GM23248 (cell line): ENCODE measurements around the gene FLT1. TPM values are rescaled to one million over a fixed set of nuclear protein-coding genes. Genes with fewer than 3 reads are reported as not detected.

Experiments used
- DNase-seq: peaks from one replicate; pipeline ENCODE4 v3.0.0-alpha.2; 2015
- H2AFZ ChIP-seq: fragments of 200-600 bp; sonication (generic); 2 replicates; pipeline ENCODE4 v1.6.1; 2016; ENCODE audit warnings: antibody characterized with exemption
- H3F3A ChIP-seq: fragments of 200-600 bp; sonication (generic); 2 replicates; pipeline ENCODE4 v1.6.1; 2016; ENCODE audit warnings: mild to moderate bottlenecking, antibody characterized with exemption, mixed run types; ENCODE audit not compliant: insufficient read depth
- H3K27ac ChIP-seq: fragments of 200-600 bp; sonication (generic); 2 replicates; pipeline ENCODE4 v1.5.1; 2016; ENCODE audit warnings: mild to moderate bottlenecking
- H3K27me3 ChIP-seq: fragments of 200-600 bp; sonication (generic); replicated peaks from 2 replicates; pipeline ENCODE4 v1.6.1; 2016; ENCODE audit warnings: mild to moderate bottlenecking; ENCODE audit not compliant: insufficient read depth
- H3K36me3 ChIP-seq: fragments of 200-600 bp; sonication (generic); 2 replicates; pipeline ENCODE4 v1.6.1; 2016; ENCODE audit warnings: low read depth, mild to moderate bottlenecking
- H3K4me1 ChIP-seq: fragments of 200-600 bp; sonication (generic); 2 replicates; pipeline ENCODE4 v1.6.1; 2016; ENCODE audit warnings: mild to moderate bottlenecking; ENCODE audit not compliant: insufficient read depth
- H3K4me2 ChIP-seq: fragments of 200-600 bp; sonication (generic); one replicate; pipeline ENCODE4 v1.6.1; 2016; ENCODE audit warnings: mild to moderate bottlenecking; ENCODE audit not compliant: unreplicated experiment
- H3K4me3 ChIP-seq: fragments of 200-600 bp; sonication (generic); 2 replicates; pipeline ENCODE4 v1.5.1; 2016; ENCODE audit warnings: mild to moderate bottlenecking
- H3K79me2 ChIP-seq: fragments of 200-600 bp; sonication (generic); 2 replicates; pipeline ENCODE4 v1.6.1; 2016; ENCODE audit warnings: mild to moderate bottlenecking; ENCODE audit not compliant: insufficient read depth
- H3K9ac ChIP-seq: fragments of 200-600 bp; sonication (generic); 2 replicates; pipeline ENCODE4 v1.6.1; 2016; ENCODE audit warnings: mild to moderate bottlenecking
- H3K9me2 ChIP-seq: fragments of 200-600 bp; sonication (generic); 2 replicates; pipeline ENCODE4 v1.6.1; 2016; ENCODE audit warnings: mixed run types, mild to moderate bottlenecking, moderate library complexity; ENCODE audit not compliant: insufficient read depth
- H3K9me3 ChIP-seq: fragments of 200-600 bp; sonication (generic); one replicate; pipeline ENCODE4 v1.6.1; 2017; ENCODE audit warnings: low read depth
- H4K20me1 ChIP-seq: fragments of 200-600 bp; sonication (generic); 2 replicates; pipeline ENCODE4 v1.6.0; 2016; ENCODE audit not compliant: insufficient read depth
- EZH2 ChIP-seq: fragments of 200-600 bp; sonication (generic); IDR thresholded peaks from 2 replicates; pipeline ENCODE4 v1.6.1; 2018; ENCODE audit warnings: antibody characterized with exemption, mild to moderate bottlenecking; ENCODE audit not compliant: insufficient read depth, poor library complexity, severe bottlenecking
- EZH2phosphoT487 ChIP-seq: fragments of 200-600 bp; sonication (generic); IDR thresholded peaks from 2 replicates; pipeline ENCODE4 v1.6.1; 2018; ENCODE audit warnings: antibody characterized with exemption, moderate library complexity, mild to moderate bottlenecking, low read depth; ENCODE audit not compliant: insufficient read depth
- WGBS, 2 experiments: methylation state at CpG; one replicate each; pipeline ENCODE4 v1.1.6; 2015 to 2017; ENCODE audit warnings: low lambda C conversion rate in 2 of 2, low coverage in 1 of 2; ENCODE audit errors: missing lambda C conversion rate in 2 of 2; 5-methylcytosine and 5-hydroxymethylcytosine counted together
- in situ Hi-C: fragments of 300-500 bp; cut with MboI; formaldehyde crosslinking; loops from 2 replicates; pipeline ENCODE4 v1.15.0; 2020
- polyA plus RNA-seq: library from polyadenylated mRNA; unstranded; fragments of >200 nt; fragmentation: Nextera tagmentation; extraction: Ambion mirVana; gene quantifications from 2 replicates; pipeline ENCODE4 v1.2.1, GENCODE V29; 2016
- total RNA-seq: library from RNA; depleted of rRNA; stranded (reverse); fragments of >200 nt; shearing (Covaris generic); gene quantifications from 2 replicates; pipeline ENCODE4 v1.2.3, GENCODE V29; 2014

FLT1 gene
- total and polyA plus RNA-seq, 2 experiments from 2014 or later: 12.9 to 18.6 TPM

DNA sequence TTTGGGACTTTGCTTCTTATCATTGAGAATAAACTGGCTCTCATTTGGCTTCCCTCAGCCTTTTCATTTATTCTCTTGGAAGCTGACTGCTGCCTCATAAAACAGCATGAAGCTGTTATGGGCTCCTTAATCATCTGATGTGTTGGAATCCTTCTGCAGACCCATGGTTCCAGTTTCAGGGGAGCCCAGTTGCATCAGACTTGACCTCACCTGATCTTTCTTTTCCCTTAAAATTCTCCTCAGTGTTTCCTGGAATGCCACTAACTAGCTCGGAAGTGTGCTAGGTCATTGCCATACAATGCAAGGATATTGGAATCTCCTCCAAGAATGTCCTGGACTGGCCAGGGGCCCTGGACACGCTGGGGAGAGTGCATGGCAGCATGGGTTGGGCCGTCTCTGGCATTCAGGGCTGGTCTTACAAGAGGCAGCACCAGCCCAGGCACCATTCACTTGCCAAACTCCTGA is 158.7 kb downstream of the FLT1 start:
- in situ Hi-C loops: no loop called here

DNA sequence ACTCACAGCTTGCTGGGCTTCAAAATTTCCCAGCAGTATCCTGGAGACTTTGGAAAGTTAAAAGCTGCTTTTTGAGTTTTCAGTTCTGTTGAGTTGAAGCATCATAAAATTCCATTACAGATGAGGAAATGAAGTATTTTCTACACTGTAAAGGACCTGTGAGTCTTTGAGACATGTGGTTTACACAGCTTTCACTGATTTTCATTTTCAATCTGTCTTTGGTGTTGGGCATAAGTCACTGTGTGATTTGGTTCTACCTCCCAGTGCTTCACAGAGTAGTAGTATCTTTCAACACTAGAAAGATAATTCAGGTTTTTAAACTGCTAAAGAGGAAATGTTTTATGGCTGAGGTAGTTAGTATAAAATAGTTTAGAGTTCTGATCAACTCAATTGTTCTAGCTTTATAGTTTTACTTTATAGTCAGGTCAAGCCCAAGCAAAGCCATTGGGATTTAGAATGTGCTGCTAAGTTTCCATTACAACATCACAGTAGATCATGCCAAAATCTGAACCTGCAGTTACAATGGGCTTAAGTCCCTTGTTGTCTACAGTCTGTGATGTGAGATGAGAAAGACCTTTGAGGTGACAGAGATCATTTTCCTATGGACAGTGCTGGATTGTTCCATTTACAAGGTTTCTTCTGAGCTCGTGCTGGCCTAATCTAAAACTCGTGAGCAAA is 161.6 kb downstream of the FLT1 start:
- Histone ChIP-seq H3K9ac (no peak overlapping the region), H3K4me2 (no peak overlapping the region), H3K9me3 (no peaks in the 10 kb centered on the region), H3K4me3 (no peak overlapping the region), H4K20me1 (no peaks in the 10 kb centered on the region), H3K4me1 (peaks cover 35% of the 10 kb centered on the region), H3K36me3 (no peaks in the 10 kb centered on the region), H3K27ac (no peak overlapping the region), H2AFZ (no peak overlapping the region), H3K27me3 (no peaks in the 10 kb centered on the region), H3K79me2 (no peaks in the 10 kb centered on the region), H3K9me2 (no peaks in the 10 kb centered on the region), H3F3A (peaks cover 30% of the 10 kb centered on the region)
- TF ChIP-seq EZH2 (no peak), EZH2phosphoT487 (no peak)
- in situ Hi-C loops: no loop called here
- no peak for DNase-seq
- 97 to 100% methylated on average over 2 of the region's 2 CpGs for WGBS, 2 experiments

More for the DNA sequence above, 158.7 kb downstream of the FLT1 start:
- Histone ChIP-seq H3K4me3 (no peak overlapping the region), H2AFZ (no peak overlapping the region), H3F3A (peaks cover 42% of the 10 kb centered on the region), H3K27me3 (no peaks in the 10 kb centered on the region), H3K9ac (no peak overlapping the region), H3K9me2 (no peaks in the 10 kb centered on the region), H3K27ac (no peak overlapping the region), H3K79me2 (no peaks in the 10 kb centered on the region), H4K20me1 (no peaks in the 10 kb centered on the region), H3K36me3 (no peaks in the 10 kb centered on the region), H3K9me3 (no peaks in the 10 kb centered on the region), H3K4me2 (no peak overlapping the region), H3K4me1 (peaks cover 52% of the 10 kb centered on the region)
- DNase-seq: no peak
- WGBS, 2 experiments: 29 to 37% methylated on average over 3 of the region's 3 CpGs
- TF ChIP-seq EZH2 (no peak), EZH2phosphoT487 (no peak)

DNA sequence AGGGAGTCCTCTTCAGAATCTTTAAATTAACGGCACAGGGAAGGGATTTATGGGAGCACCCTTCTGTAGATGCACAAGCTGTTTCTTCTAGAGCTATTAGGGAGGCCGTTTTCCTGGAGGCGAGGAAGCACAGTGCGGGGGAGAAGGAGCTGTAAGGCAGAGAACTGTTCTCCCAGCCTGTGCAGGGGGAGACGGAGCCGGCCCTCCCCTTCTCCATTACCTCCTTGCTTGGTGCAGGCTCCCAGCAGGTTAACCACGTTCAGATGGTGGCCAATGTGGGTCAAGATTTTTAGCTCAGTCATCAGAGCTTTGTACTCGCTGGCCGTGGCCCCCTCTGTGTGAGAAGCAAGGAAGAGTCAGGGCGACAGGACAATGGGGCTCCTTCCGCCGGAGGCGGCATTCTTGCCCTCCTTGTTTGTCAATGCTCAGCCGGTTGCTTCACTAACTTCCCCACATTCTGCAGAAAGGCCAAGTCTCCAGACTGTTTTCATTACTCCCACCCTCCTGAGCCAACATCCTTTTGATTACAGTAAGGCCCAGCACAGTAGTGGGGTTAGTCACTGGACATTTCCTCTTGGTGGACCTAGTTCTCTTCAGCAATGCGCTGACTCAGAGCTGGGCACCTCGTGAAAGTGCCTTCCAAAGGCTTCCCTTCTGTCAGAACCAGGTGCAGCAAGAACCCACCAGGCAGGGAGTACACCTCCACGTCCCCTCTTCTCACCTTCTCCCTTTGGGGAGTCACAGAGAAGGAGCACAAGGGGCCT is 165.4 kb downstream of the FLT1 start:
- in situ Hi-C loops: loop anchor here (10.0 kb wide), 1 partner anchor 465 kb away; no protein-coding TSS in a partner anchor
- no peak for TF ChIP-seq EZH2
- 0 out of 2 replicates have a peak, but pooled peaks have one; percentile 34 for TF ChIP-seq EZH2phosphoT487
- H3K79me2 ChIP-seq: no peaks in the 10 kb centered on the region
- peaks cover 28% of the 10 kb centered on the region for H3K4me1 ChIP-seq
- no peaks in the 10 kb centered on the region for H3K36me3 ChIP-seq
- no peaks in the 10 kb centered on the region for H3K27me3 ChIP-seq
- H2AFZ ChIP-seq: peak overlapping the region; percentile 6; the same call in 1 of the 2 replicates
- peak overlapping the region; percentile 33 for H3K9ac ChIP-seq
- no peaks in the 10 kb centered on the region for H4K20me1 ChIP-seq
- H3K4me2 ChIP-seq: peak overlapping the region; percentile 79
- WGBS, 2 experiments: 37 to 39% methylated on average over 17 of the region's 17 CpGs
- peaks cover 16% of the 10 kb centered on the region; the same call in 1 of the 2 replicates for H3F3A ChIP-seq
- H3K9me3 ChIP-seq: no peaks in the 10 kb centered on the region
- peak overlapping the region; percentile 80 for H3K27ac ChIP-seq
- H3K4me3 ChIP-seq: 0 out of 2 replicates have a peak overlapping the region, but pooled peaks have one; percentile 10
- H3K9me2 ChIP-seq: no peaks in the 10 kb centered on the region
- DNase-seq: peak; percentile 97

DNA sequence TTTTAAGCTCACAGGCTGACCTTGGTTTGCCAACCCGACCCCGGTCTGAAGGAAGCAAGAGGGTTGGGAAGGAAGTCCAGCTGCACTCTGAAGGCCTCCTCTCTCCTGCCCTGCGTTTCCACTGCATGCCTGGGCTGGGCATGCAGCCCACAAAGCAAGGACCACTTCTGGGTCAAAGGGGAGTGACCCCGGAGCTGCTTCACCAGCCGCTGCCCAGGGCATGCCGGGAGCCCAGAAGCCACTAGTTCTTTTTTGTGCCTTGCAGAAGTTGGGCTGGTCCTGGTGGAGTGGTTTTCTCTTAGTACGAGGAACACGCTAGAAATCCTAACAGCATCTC is 166.7 kb downstream of the FLT1 start:
- 92 to 93% methylated on average over 8 of the region's 8 CpGs for WGBS, 2 experiments

More for the DNA sequence above, 166.7 kb downstream of the FLT1 start:
- no peaks in the 10 kb centered on the region for H3K9me2 ChIP-seq
- H4K20me1 ChIP-seq: no peaks in the 10 kb centered on the region
- H3F3A ChIP-seq: peaks cover 22% of the 10 kb centered on the region
- H3K27ac ChIP-seq: no peak overlapping the region
- H3K9ac ChIP-seq: no peak overlapping the region
- no peak for DNase-seq
- no peak overlapping the region for H3K4me3 ChIP-seq
- no peaks in the 10 kb centered on the region for H3K27me3 ChIP-seq
- H3K4me2 ChIP-seq: no peak overlapping the region
- peaks cover 38% of the 10 kb centered on the region for H3K4me1 ChIP-seq
- in situ Hi-C loops: loop anchor here (10.0 kb wide), 1 partner anchor 467 kb away; no protein-coding TSS in a partner anchor
- H3K79me2 ChIP-seq: no peaks in the 10 kb centered on the region
- no peaks in the 10 kb centered on the region for H3K9me3 ChIP-seq
- H2AFZ ChIP-seq: no peak overlapping the region
- TF ChIP-seq EZH2phosphoT487 (no peak), EZH2 (no peak)
- H3K36me3 ChIP-seq: no peaks in the 10 kb centered on the region
